NCI-H146 (cell line): Measurements from ENCODE around the gene TULP4.
"Not testable (repeated sequence)": the region's sequence is repeated elsewhere in the genome, so short reads cannot be mapped to it uniquely, and the experiment has no call there.

Experiments used
- DNase-seq: peaks from one replicate; lab custom pipeline; 2025; lab: John Stamatoyannopoulos, UW

TULP4 gene

GRCh38 chr6:158328952-158329351 is 16.7 kb downstream of the TULP4 start:
- peak; percentile 23 for DNase-seq

GRCh38 chr6:158329531-158329930 is 17.3 kb downstream of the TULP4 start:
- no peak for DNase-seq

DNA sequence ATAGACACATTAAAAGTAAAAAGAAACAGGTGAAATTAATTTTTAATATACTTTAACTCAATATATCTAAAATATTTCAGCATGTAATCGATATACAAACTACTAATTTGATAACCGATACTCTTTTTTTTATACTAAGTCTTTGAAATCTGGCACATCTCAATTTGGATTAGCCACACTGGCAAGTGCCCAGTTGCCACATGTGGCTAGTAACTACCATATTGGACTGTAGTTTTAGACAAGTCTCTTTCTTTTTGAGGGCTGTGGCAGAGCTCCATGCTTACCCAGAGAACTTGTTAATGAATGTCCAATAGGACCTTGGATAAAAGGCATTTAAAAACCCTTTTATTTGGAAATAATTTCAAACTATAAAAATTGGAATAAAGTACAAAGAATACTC is 17.8 kb downstream of the TULP4 start:
- DNase-seq: no peak

- DNase-seq: no peak
These were observed 20.0 kb downstream of the TULP4 start for GRCh38 chr6:158332237-158332636.

DNA sequence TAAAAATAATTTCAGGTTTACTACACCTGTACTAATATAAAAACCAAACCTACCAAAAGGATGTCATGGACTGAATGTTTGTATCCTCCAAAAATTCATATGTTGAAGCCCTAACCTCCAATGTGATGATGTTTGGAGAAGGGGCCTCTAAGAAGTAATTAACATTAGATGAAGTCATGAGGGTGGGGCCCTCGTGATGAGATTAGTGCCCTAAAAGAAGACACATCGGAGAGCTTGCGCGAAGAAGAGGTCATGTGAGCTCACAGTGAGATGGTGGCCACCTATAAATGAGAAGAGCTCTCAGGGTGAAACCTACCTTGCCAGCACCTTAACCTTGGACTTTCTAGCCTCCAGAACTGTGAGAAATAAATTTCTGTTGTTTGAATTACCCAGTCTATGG is 20.8 kb downstream of the TULP4 start:
- no peak for DNase-seq

DNA sequence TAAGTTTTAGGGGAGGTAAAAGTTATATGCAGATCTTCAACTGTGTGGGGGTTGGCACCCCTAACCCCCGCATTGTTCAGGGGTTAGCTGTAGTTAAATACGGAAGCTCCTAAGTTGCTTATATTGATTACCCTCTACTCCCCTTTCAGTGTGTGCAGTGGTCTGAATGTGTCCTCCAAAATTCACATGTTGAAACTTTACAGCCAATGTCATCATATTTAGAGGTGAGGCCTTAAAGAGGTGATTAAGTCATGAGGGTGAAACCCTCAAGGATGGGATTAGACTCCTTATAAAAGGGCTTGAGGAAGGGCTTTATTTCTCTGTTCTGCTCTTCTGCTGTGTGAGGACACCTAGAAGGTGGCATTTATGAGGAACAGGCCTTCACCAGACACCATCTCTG is 22.3 kb downstream of the TULP4 start:
- DNase-seq: no peak

GRCh38 chr6:158337332-158337731 is 25.1 kb downstream of the TULP4 start:
- no peak for DNase-seq

GRCh38 chr6:158338311-158339112 is 26.2 kb downstream of the TULP4 start:
- DNase-seq: no peak

GRCh38 chr6:158339197-158339596 is 26.9 kb downstream of the TULP4 start:
- DNase-seq: not testable (repeated sequence)

- DNase-seq: no peak
These were observed 28.0 kb downstream of the TULP4 start for GRCh38 chr6:158340252-158340651.

DNA sequence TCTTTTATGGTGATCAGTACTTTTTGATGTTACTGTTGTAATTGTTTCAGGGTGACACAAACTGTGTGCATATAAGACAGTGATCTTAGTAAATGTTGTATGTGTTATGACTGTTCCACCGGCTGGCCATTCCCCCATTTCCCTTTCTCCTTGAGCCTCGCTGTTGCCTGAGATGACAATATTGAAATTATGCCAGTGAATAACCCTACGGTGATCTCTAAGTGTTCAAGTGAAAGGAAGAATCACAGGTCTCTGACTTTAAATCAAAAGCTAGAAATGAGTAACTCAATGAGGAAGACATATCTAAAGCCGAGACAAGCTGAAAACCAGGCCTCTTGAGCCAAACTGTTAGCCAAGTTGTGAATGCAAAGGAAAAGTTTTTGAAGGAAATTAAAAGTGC is 32.3 kb downstream of the TULP4 start:
- DNase-seq: no peak

DNA sequence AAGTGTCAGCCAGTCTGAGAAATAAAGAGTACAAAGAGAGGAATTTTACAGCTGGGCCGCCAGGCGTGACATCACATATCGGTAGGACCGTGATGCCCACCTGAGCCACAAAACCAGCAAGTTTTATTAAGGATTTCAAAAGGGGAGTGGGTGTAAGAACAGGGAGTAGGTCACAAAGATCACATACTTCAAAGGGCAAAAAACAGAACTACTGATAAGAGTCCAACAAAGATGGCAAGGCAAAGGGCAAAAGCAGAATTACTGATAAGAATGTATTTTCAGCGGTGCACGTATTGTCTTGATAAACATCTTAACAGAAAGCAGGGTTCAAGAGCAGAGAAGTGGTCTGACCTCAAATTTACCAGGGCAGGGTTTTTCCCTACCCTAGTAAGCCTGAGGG is 33.2 kb downstream of the TULP4 start:
- not testable (repeated sequence) for DNase-seq

GRCh38 chr6:158347335-158347734 is 35.1 kb downstream of the TULP4 start:
- no peak for DNase-seq

DNA sequence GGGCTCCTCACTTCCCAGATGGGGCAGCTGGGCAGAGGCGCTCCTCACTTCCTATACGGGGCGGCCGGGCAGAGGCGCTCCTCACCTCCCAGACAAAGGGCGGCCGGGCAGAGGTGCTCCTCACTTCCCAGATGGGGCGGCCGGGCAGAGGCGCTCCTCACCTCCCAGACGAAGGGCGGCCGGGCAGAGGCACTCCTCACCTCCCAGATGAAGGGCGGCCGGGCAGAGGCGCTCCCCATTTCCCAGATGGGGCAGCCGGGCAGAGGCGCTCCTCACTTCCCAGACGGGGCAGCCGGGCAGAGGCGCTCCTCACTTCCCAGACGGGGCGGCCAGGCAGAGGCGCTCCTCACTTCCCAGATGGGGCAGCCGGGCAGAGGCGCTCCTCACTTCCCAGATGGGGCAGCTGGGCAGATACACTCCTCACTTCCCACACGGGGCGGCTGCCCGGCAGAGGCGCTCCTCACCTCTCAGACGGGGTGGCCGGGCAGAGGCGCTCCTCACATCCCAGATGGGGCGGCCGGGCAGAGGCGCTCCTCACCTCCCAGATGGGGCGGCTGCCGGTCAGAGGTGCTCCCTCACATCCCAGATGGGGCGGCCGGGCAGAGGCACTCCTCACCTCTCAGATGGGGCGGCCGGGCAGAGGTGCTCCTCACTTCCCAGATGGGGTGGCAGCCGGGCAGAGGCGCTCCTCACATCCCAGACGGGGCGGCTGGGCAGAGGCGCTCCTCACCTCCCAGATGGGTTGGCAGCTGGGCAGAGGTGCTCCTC is 36.7 kb downstream of the TULP4 start:
- not testable (repeated sequence) for DNase-seq

GRCh38 chr6:158349505-158350275 is 37.4 kb downstream of the TULP4 start:
- not testable (repeated sequence) for DNase-seq

GRCh38 chr6:158350731-158351130 is 38.5 kb downstream of the TULP4 start:
- DNase-seq: not testable (repeated sequence)

DNA sequence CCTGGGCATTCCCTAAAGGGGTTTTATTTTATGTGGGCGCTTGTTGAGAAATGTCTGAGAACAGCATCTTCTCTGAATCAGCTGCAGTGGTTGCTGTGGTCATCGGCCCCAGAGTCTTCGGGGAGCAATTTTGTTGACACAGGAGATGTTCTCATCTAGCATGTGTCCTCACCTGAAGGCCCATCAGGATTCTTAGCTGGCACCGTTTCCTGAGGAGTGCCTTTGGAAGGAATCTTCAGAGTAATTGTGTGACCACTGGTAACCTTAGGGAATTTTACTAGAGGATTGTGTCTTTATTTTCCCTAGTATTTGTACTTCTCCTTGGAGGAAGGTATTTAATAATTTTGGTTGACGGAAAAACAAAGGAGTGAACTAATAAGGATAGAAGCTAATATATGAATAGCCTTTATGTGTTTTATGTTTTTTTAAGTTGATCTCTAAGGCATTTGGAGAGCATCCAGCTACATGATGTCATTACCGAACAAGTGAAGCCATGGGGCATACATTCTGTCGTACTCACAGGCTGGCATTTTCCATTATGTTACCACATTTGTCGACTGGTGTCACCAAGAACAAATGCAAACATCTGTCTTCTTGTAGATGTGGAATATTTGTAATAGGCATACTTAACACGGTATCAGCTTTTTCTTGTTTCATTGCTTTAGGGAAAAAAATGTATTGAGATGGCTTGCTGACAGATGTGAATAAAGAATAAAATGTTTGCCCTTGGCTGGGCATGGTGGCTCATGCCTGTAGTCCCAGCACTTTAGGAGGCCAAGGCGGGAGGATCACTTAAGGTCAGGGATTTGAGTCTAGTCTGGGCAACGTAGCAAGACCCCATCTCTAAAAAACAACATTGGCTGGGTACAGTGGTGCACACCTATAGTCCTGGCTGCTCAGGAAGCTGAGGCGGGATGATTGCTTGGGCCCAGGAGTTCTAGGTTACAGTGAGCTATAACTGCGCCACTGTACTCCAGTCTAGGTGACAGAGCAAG is 41.9 kb downstream of the TULP4 start:
- DNase-seq: no peak

DNA sequence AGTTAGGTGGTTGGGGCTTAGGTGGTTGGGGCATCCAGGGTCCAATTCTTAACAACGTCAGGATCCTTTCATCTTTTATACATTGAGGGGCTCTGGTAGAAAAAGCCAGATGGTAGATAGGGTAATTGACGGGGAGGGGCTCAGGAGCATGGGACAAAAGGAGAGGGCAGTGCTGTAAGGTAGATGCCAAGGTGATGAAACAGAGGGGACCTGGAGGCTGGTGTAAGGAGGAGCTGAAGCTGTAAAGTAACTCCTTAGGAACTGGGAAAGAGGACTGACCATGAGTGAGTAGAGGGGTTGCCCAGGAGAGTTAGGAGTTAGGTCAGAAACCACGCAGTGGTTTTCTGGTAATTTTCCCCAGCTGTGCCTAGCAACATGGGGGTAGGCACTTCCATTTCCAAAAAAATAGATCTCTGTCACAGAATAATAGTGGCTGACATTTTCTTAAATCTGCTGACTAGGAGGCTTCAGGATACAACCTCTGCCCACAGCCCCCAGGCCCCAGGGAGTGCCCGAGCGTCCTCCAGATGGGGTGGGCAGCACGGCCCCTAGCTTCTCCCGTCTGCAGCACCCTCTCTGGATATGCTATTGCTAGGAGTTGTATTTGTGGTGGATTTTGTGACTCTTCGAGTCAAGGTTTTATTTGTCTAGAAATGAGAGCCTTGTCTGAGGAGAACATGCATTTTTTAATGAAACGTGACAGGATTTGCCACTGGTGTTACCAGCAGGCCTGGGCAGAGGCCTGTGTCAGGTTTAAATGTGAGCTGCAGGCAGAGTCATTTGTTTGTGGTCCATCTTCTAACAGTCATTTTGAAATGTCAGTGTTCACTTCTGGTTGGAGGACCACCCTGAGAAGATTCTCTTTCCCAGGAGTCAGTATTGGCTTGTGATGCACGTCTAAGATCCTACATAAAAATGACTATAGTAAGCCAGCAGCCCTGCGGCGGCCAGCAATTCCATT is 44.6 kb downstream of the TULP4 start:
- no peak for DNase-seq

- DNase-seq: no peak
These were observed 45.4 kb downstream of the TULP4 start for GRCh38 chr6:158357570-158358216.
